Prostate gland (tissue), 2 donors: ENCODE data around the gene GRK2. TPM values are rescaled to one million over a fixed set of nuclear protein-coding genes. Genes with fewer than 3 reads are reported as not detected.

ENCODE experiments used
- DNase-seq: peaks from one replicate; pipeline ENCODE4 v3.0.0-alpha.2; 2019; ENCODE audit warnings: low spot score
- H3K27ac ChIP-seq, 2 donors: fragments of 200-600 bp; sonication (generic); 2 replicates each; pipeline ENCODE4 v1.5.1; 2017 to 2019
- H3K27me3 ChIP-seq: fragments of 200-600 bp; sonication (generic); replicated peaks from 2 replicates; pipeline ENCODE4 v1.5.1; 2019; ENCODE audit not compliant: insufficient read depth
- H3K36me3 ChIP-seq, 2 donors: fragments of 200-600 bp; sonication (generic); 1 replicate in 1 of 2; 2 replicates in 1 of 2; pipeline versions ENCODE4 v1.5.1 to v1.8.1; 2017 to 2019
- H3K4me1 ChIP-seq: fragments of 200-600 bp; sonication (generic); replicated peaks from 2 replicates; pipeline ENCODE4 v1.5.1; 2019
- H3K4me3 ChIP-seq, 2 donors: fragments of 200-600 bp; sonication (generic); 2 replicates each; pipeline ENCODE4 v1.5.1; 2017 to 2019
- H3K9me3 ChIP-seq: fragments of 200-600 bp; sonication (generic); 2 replicates; pipeline ENCODE4 v1.5.1; 2017
- CTCF ChIP-seq, 4 experiments: fragments of 200-600 bp in 2 of 4; fragments of 450-650 bp in 2 of 4; sonication (generic) in 2 of 4; IDR thresholded peaks; 1 replicate in 3 of 4; 2 replicates in 1 of 4; pipeline ENCODE4 v1.5.1; 2016 to 2019; ENCODE audit warnings: antibody characterized with exemption in 4 of 4, mild to moderate bottlenecking in 2 of 4, moderate library complexity in 2 of 4
- POLR2A ChIP-seq: fragments of 450-650 bp; IDR thresholded peaks from one replicate; pipeline ENCODE4 v1.6.1; 2016; ENCODE audit warnings: antibody characterized with exemption, mild to moderate bottlenecking
- POLR2AphosphoS5 ChIP-seq: sonication (generic); formaldehyde crosslinking; IDR thresholded peaks from one replicate; pipeline ENCODE4 v1.6.1; 2017; ENCODE audit warnings: antibody characterized with exemption
- WGBS: methylation state at CpG from one replicate; pipeline ENCODE4 v1.1.5; 2018; 5-methylcytosine and 5-hydroxymethylcytosine counted together
- intact Hi-C: fragments of 100-400 bp; cut with DNase I; formaldehyde crosslinking; loops from one replicate; pipeline ENCODE4 v1.14.2; 2022
- total RNA-seq, 2 donors: library from RNA; depleted of rRNA; stranded (reverse); fragments of >200 nt; gene quantifications; one replicate each; pipeline ENCODE4 v1.1.0, GENCODE V29; 2016

GRK2 gene
- total RNA-seq, 2 donors from 2014 or later = 102 to 111 TPM

DNA sequence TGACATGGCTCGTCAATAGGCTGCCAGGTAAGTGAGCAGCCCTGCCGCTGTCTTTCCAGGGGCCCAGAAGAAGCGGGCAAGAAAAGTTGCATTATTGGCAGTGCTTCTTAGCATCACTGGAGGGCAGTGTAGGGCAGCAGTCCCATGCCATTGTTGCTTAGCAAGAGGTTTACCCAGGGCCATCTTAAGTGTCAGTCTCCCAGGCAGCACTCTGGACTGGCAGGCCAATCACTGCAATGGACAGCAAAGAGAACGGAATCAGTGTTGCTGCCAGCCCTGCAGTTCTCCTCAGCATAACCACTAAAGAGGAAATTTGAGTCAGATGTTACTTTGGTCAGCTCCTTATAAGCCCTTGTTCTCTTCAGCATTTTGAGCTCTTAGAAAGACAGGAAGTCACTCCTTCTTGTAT is 13.4 kb upstream of the GRK2 start:
- WGBS = 73% methylated on average over 4 of the region's 4 CpGs
- peaks cover 7% of the 10 kb centered on the region for H3K4me1 ChIP-seq
- no peak for DNase-seq
- peaks cover 33 to 34% of the 10 kb centered on the region in 2 donors for H3K36me3 ChIP-seq
- no peaks in the 10 kb centered on the region for H3K27me3 ChIP-seq
- TF ChIP-seq POLR2AphosphoS5 = no peak
- peak in 2 of 4 experiments; percentile 22 to 52 for TF ChIP-seq CTCF (IDR thresholded peaks at IDR 0.05)
- no peaks in the 10 kb centered on the region for H3K9me3 ChIP-seq
- intact Hi-C loops = no loop called here
- H3K27ac ChIP-seq = no peak overlapping the region
- H3K4me3 ChIP-seq = no peak overlapping the region

GRCh38 chr11:67253872-67254624 is 12.2 kb upstream of the GRK2 start:
- H3K27me3 ChIP-seq = no peaks in the 10 kb centered on the region
- H3K4me1 ChIP-seq = no peaks in the 10 kb centered on the region
- WGBS = 79% methylated on average over 14 of the region's 14 CpGs
- no peak overlapping the region for H3K4me3 ChIP-seq
- no peaks in the 10 kb centered on the region for H3K9me3 ChIP-seq
- peaks cover 29 to 33% of the 10 kb centered on the region in 2 donors for H3K36me3 ChIP-seq
- intact Hi-C loops = no loop called here
- DNase-seq = no peak
- no peak for TF ChIP-seq POLR2AphosphoS5
- TF ChIP-seq POLR2A = no peak
- TF ChIP-seq CTCF (IDR thresholded peaks at IDR 0.05) = no peak
- no peak overlapping the region for H3K27ac ChIP-seq

- whole genome bisulfite sequencing = 81% methylated on average over 15 of the region's 15 CpGs
- H3K27ac ChIP-seq = no peak overlapping the region
- peaks cover 25 to 33% of the 10 kb centered on the region in 2 donors for H3K36me3 ChIP-seq
- no peaks in the 10 kb centered on the region for H3K9me3 ChIP-seq
- no peak for DNase-seq
- no peaks in the 10 kb centered on the region for H3K27me3 ChIP-seq
- no peaks in the 10 kb centered on the region for H3K4me1 ChIP-seq
- intact Hi-C loops = no loop called here
- no peak overlapping the region for H3K4me3 ChIP-seq
- TF ChIP-seq CTCF (IDR thresholded peaks at IDR 0.05) = no peak
- TF ChIP-seq POLR2AphosphoS5 = no peak
- no peak for TF ChIP-seq POLR2A
Measured at GRCh38 chr11:67254798-67255197, 11.5 kb upstream of the GRK2 start.

DNA sequence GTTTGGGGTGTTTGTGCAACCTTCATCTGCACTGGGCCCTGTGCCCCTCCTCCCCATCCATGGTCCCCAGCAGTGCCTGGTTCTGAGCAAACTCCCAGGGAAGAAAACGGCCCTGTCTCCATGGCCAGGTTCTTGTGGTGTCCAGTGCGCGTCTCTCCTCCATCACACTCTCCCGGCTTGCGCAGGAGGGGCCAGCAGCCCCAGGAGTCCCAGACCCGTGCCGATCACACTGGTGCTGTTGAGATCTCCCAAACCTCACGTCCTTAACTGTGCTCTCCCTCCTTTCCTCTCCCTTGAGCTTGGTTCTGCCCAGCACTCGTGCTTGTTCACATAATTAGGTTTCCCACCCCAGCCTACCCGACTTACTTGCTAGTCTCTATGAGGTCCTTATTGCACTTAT is 10.9 kb upstream of the GRK2 start:
- TF ChIP-seq CTCF (IDR thresholded peaks at IDR 0.05) (no peak), POLR2AphosphoS5 (no peak), POLR2A (no peak)
- Histone ChIP-seq H3K27ac (no peak overlapping the region), H3K36me3 (peaks cover 25 to 30% of the 10 kb centered on the region in 2 donors), H3K9me3 (no peaks in the 10 kb centered on the region), H3K27me3 (no peaks in the 10 kb centered on the region), H3K4me3 (no peak overlapping the region), H3K4me1 (no peaks in the 10 kb centered on the region)
- 84% methylated on average over 10 of the region's 10 CpGs for WGBS
- DNase-seq = no peak
- intact Hi-C loops = no loop called here

DNA sequence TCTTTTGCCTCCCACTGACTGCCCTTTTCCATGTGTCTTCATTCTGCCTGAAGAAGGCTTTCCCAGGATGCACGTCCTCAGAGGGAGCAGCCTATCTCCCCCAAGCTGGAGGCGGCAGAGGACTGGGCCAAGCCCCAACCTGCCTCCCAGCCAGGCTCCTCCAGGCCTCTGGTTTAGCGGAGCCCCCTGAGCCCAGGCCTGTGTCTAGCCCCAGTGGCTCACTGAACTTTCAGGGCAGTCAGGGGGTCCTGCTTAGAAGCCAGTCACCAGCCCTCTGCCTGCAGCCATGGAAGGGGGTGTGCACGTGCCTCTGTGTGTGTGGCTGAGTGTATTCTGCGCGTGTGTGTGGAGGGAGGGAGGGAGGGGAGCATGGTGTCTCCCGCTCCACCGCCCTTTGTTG is 10.4 kb upstream of the GRK2 start:
- no peaks in the 10 kb centered on the region for H3K4me1 ChIP-seq
- peaks cover 25 to 27% of the 10 kb centered on the region in 2 donors for H3K36me3 ChIP-seq
- no peak for DNase-seq
- intact Hi-C loops = no loop called here
- 84% methylated on average over 8 of the region's 8 CpGs for WGBS
- H3K4me3 ChIP-seq = no peak overlapping the region
- no peaks in the 10 kb centered on the region for H3K9me3 ChIP-seq
- H3K27me3 ChIP-seq = no peaks in the 10 kb centered on the region
- TF ChIP-seq CTCF (IDR thresholded peaks at IDR 0.05) (no peak), POLR2A (no peak), POLR2AphosphoS5 (no peak)
- H3K27ac ChIP-seq = no peak overlapping the region
